Hepatocyte (in vitro differentiated cells): ENCODE measurements around the gene PFDN6. TPM values are rescaled to one million over a fixed set of nuclear protein-coding genes. Genes with fewer than 3 reads are reported as not detected.
"Not testable (repeated sequence)": the region's sequence is repeated elsewhere in the genome, so short reads cannot be mapped to it uniquely, and the experiment has no call there.

Source experiments
- DNase-seq: peaks from one replicate; pipeline ENCODE4 v3.0.0-alpha.2; 2016; ENCODE audit warnings: low spot score
- H2AFZ ChIP-seq: fragments of 200-600 bp; sonication (generic); 2 replicates; pipeline ENCODE4 v1.6.0; 2016; ENCODE audit warnings: antibody characterized with exemption, mild to moderate bottlenecking
- H3K27ac ChIP-seq: fragments of 200-600 bp; sonication (generic); 2 replicates; pipeline ENCODE4 v1.5.1; 2016; ENCODE audit warnings: mild to moderate bottlenecking
- H3K27me3 ChIP-seq: fragments of 200-600 bp; sonication (generic); 2 replicates; pipeline ENCODE4 v1.6.1; 2016
- H3K36me3 ChIP-seq: fragments of 200-600 bp; sonication (generic); replicated peaks from 2 replicates; pipeline ENCODE4 v1.5.1; 2016; ENCODE audit warnings: low read depth; ENCODE audit not compliant: insufficient read depth
- H3K4me1 ChIP-seq: fragments of 200-600 bp; sonication (generic); 2 replicates; pipeline ENCODE4 v1.5.1; 2016; ENCODE audit warnings: mild to moderate bottlenecking, moderate library complexity; ENCODE audit not compliant: insufficient read depth
- H3K4me2 ChIP-seq: fragments of 200-600 bp; sonication (generic); 2 replicates; pipeline ENCODE4 v1.6.0; 2016
- H3K4me3 ChIP-seq: fragments of 200-600 bp; sonication (generic); 2 replicates; pipeline ENCODE4 v1.5.1; 2016; ENCODE audit warnings: mild to moderate bottlenecking
- H3K79me2 ChIP-seq: fragments of 200-600 bp; sonication (generic); 2 replicates; pipeline ENCODE4 v1.6.0; 2017; ENCODE audit warnings: mild to moderate bottlenecking
- H3K9me2 ChIP-seq: fragments of 200-600 bp; sonication (generic); replicated peaks from 2 replicates; pipeline ENCODE4 v1.6.0; 2017; ENCODE audit warnings: mild to moderate bottlenecking; ENCODE audit not compliant: insufficient read depth
- H3K9me3 ChIP-seq: fragments of 200-600 bp; sonication (generic); 2 replicates; pipeline ENCODE4 v1.5.1; 2016; ENCODE audit warnings: low read depth, mild to moderate bottlenecking
- H4K20me1 ChIP-seq: fragments of 200-600 bp; sonication (generic); 2 replicates; pipeline ENCODE4 v1.6.0; 2016; ENCODE audit warnings: mild to moderate bottlenecking; ENCODE audit not compliant: insufficient read depth, poor library complexity, severe bottlenecking
- EZH2 ChIP-seq: fragments of 200-600 bp; sonication (generic); IDR thresholded peaks from 2 replicates; pipeline ENCODE4 v1.6.1; 2016; ENCODE audit warnings: antibody characterized with exemption, mild to moderate bottlenecking, borderline replicate concordance
- EZH2phosphoT487 ChIP-seq: fragments of 200-600 bp; sonication (generic); IDR thresholded peaks from one replicate; pipeline ENCODE4 v1.6.1; 2018; ENCODE audit warnings: antibody characterized with exemption, mild to moderate bottlenecking, low read depth, moderate library complexity; ENCODE audit not compliant: unreplicated experiment, severe bottlenecking
- WGBS: methylation state at CpG from one replicate; pipeline ENCODE4 v1.1.6; 2016; ENCODE audit warnings: low lambda C conversion rate; ENCODE audit errors: missing lambda C conversion rate; 5-methylcytosine and 5-hydroxymethylcytosine counted together
- polyA plus RNA-seq: library from polyadenylated mRNA; unstranded; fragments of >200 nt; fragmentation: Nextera tagmentation; extraction: Ambion mirVana; gene quantifications from 2 replicates; pipeline ENCODE4 v1.2.1, GENCODE V29; 2016
- total RNA-seq: library from RNA; depleted of rRNA; stranded (reverse); fragments of >200 nt; gene quantifications from 2 replicates; pipeline ENCODE4 v1.2.3, GENCODE V29; 2014
- TF ChIP-seq, protein P1 (sequence below): fragments of 200-600 bp; sonication (generic); IDR thresholded peaks from 2 replicates; pipeline ENCODE4 v1.5.1; 2016; ENCODE audit warnings: antibody characterized with exemption, mild to moderate bottlenecking; ENCODE audit not compliant: poor library complexity

Gene PFDN6
- total and polyA plus RNA-seq, 2 experiments from 2014 or later, result 19.5 to 52.7 TPM

DNA sequence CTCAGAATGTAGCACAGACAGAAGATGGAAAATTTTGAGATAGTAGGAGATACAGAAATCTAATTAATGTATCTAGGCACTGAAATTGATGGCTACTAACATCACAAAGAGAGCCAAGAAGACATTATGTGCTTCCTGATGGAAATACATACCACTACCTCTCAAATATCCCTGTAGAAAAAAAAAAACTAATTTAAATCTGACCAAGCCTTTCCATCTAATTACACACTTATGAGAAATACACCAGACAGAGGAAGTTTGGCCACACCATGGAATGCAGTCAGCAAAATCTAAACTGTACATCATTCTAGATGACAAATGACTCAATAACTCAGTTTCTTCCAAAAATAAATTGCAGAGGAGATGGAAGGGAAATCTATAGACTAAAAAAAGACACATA, 36.6 kb upstream of the PFDN6 start:
- no peak for TF ChIP-seq EZH2
- TF ChIP-seq, protein P1, sequence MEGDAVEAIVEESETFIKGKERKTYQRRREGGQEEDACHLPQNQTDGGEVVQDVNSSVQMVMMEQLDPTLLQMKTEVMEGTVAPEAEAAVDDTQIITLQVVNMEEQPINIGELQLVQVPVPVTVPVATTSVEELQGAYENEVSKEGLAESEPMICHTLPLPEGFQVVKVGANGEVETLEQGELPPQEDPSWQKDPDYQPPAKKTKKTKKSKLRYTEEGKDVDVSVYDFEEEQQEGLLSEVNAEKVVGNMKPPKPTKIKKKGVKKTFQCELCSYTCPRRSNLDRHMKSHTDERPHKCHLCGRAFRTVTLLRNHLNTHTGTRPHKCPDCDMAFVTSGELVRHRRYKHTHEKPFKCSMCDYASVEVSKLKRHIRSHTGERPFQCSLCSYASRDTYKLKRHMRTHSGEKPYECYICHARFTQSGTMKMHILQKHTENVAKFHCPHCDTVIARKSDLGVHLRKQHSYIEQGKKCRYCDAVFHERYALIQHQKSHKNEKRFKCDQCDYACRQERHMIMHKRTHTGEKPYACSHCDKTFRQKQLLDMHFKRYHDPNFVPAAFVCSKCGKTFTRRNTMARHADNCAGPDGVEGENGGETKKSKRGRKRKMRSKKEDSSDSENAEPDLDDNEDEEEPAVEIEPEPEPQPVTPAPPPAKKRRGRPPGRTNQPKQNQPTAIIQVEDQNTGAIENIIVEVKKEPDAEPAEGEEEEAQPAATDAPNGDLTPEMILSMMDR, result no peak
- TF ChIP-seq EZH2phosphoT487, result no peak
- no peak for DNase-seq
- H3K36me3 ChIP-seq, result no peaks in the 10 kb centered on the region
- no peaks in the 10 kb centered on the region for H3K27me3 ChIP-seq
- H3K9me3 ChIP-seq, result no peaks in the 10 kb centered on the region
- H3K27ac ChIP-seq, result no peak overlapping the region
- no peaks in the 10 kb centered on the region for H3K79me2 ChIP-seq
- no peaks in the 10 kb centered on the region for H4K20me1 ChIP-seq
- no peak overlapping the region for H3K4me2 ChIP-seq
- no peaks in the 10 kb centered on the region for H3K9me2 ChIP-seq
- H3K4me1 ChIP-seq, result peaks cover 5% of the 10 kb centered on the region
- no peak overlapping the region for H3K4me3 ChIP-seq
- H2AFZ ChIP-seq, result no peak overlapping the region

DNA sequence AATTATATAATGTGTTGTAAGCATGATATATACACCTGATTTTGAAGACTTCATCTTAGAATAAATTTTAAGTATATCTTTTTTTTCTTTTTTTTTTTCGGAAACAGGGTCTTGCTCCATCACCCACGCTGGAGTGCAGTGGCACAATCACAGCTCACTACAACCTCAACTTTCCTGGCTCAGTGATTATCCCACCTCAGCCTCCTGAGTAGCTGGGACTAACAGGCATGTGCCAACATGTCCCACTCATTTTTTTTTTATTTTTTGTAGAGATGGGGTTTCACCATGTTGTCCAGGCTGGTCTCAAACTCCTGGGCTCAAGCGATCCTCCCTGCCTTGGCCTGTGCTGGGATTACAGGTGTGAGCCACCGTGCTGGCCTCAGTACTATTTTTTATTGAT, 34.8 kb upstream of the PFDN6 start:
- H3K27ac ChIP-seq, result no peak overlapping the region
- no peaks in the 10 kb centered on the region for H3K79me2 ChIP-seq
- no peak overlapping the region for H3K4me3 ChIP-seq
- H3K36me3 ChIP-seq, result no peaks in the 10 kb centered on the region
- no peaks in the 10 kb centered on the region for H3K9me3 ChIP-seq
- no peak for DNase-seq
- no peaks in the 10 kb centered on the region for H3K9me2 ChIP-seq
- H3K4me2 ChIP-seq, result no peak overlapping the region
- H3K4me1 ChIP-seq, result peaks cover 5% of the 10 kb centered on the region
- TF ChIP-seq EZH2phosphoT487 (no peak), EZH2 (no peak)
- TF ChIP-seq, protein P1, result no peak
- WGBS, result 96% methylated on average over 4 of the region's 4 CpGs
- no peaks in the 10 kb centered on the region for H3K27me3 ChIP-seq
- H2AFZ ChIP-seq, result no peak overlapping the region
- H4K20me1 ChIP-seq, result no peaks in the 10 kb centered on the region

DNA sequence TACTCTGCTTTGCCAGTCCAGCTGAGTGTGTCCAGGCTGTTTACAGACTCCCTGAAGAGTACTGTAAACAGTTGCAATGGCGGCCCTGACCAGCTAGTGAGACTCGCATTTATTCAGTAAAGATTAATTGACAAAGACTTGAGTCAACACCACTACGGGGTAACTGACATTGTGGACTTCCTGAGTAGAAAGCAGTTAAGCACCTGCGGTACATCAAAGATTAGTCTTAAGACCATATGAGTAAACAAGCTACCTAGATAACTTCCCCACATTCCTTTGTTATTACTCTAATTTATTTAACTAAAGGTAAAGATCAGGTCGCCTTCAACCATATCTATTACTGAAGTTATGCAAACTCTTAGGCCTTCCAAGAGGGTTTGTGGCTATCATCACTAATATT, 30.4 kb upstream of the PFDN6 start:
- TF ChIP-seq EZH2, result no peak
- TF ChIP-seq, protein P1, result no peak
- no peaks in the 10 kb centered on the region for H3K27me3 ChIP-seq
- 71% methylated on average over 5 of the region's 5 CpGs for WGBS

DNA sequence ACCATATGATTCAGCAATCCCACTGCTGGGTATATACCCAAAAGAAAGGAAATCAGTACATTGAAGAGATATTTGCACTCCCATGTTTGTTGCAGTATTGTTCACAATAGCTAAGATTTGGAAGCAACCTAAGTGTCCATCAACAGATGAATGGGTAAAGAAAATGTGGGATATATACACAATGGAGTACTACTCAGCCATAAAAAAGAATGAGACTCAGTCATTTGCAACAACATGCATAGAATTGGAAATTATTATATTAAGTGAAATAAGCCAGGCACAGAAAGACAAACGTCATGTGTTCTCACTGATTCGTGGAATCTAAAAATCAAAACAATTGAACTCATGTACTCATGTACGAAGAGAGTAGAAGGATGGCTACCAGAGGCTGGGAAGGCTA, 26.9 kb upstream of the PFDN6 start:
- not testable (repeated sequence) for H3K9me2 ChIP-seq, H3K9me3 ChIP-seq, H3K4me2 ChIP-seq, H3K27me3 ChIP-seq, H3K4me1 ChIP-seq, DNase-seq, H3K27ac ChIP-seq, H3K4me3 ChIP-seq, H3K36me3 ChIP-seq, H3K79me2 ChIP-seq, H2AFZ ChIP-seq, H4K20me1 ChIP-seq
- WGBS, result 95% methylated on average over 3 of the region's 3 CpGs

More for the DNA sequence above, 30.4 kb upstream of the PFDN6 start:
- no peak overlapping the region for H3K4me3 ChIP-seq
- H3K4me1 ChIP-seq, result no peaks in the 10 kb centered on the region
- H2AFZ ChIP-seq, result no peak overlapping the region
- H3K9me3 ChIP-seq, result no peaks in the 10 kb centered on the region
- H3K27ac ChIP-seq, result no peak overlapping the region
- no peaks in the 10 kb centered on the region for H3K79me2 ChIP-seq
- no peak for DNase-seq
- no peaks in the 10 kb centered on the region for H3K9me2 ChIP-seq
- no peaks in the 10 kb centered on the region for H3K36me3 ChIP-seq
- no peaks in the 10 kb centered on the region for H4K20me1 ChIP-seq
- no peak overlapping the region for H3K4me2 ChIP-seq
